HG03558 (cell line): Measurements from ENCODE around the gene CDK14.

Source experiments
- ATAC-seq: cut with Tn5 transposase; IDR thresholded peaks from one replicate; pipeline ENCODE4 v1.9.1; 2021; ENCODE audit warnings: moderate number of reproducible peaks; ENCODE audit not compliant: unreplicated experiment; ENCODE audit errors: extremely low read depth

Gene CDK14

DNA sequence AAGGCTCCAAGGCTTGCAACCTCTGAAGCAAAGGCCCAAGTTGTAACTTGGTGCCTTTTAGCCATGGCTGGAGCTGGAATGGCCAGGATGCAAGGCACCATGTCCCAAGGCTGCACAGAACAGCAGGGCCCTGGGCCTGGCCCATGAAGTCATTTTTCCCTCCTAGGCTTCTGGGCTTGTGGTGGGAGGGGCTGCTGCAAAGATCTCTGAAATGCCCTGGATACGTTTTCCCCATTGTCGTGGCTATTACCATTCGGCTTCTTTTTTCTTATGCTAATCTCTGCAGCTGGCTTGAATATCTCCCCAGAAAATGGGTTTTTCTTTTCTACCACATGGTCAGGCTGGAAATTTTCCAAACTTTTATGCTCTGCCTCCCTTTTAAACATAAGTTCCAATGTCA lies 234.2 kb downstream of the CDK14 start:
- ATAC-seq: no peak

- no peak for ATAC-seq
Observed at GRCh38 chr7:90832726-90833125, 236.6 kb downstream of the CDK14 start.

GRCh38 chr7:90833443-90833842 lies 237.3 kb downstream of the CDK14 start:
- no peak for ATAC-seq

GRCh38 chr7:90834771-90835170 lies 238.7 kb downstream of the CDK14 start:
- ATAC-seq: no peak

DNA sequence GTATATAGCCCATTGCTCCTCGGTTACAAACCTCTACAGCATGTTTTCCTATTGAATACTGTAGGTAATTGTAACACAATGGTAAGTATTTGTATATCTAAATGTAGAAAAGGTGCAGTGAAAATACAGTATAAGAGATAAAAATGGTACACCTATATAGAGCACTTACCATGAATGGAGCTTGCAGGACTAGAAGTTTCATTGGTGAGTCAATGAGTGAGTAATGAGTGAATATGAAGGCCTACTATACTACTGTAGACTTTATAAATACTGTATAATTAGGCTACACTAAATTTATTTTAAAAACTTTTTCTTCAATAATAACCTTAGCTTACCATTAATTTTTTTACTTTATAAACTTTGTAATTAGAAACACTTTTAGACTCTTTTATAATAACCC lies 239.7 kb downstream of the CDK14 start:
- no peak for ATAC-seq

DNA sequence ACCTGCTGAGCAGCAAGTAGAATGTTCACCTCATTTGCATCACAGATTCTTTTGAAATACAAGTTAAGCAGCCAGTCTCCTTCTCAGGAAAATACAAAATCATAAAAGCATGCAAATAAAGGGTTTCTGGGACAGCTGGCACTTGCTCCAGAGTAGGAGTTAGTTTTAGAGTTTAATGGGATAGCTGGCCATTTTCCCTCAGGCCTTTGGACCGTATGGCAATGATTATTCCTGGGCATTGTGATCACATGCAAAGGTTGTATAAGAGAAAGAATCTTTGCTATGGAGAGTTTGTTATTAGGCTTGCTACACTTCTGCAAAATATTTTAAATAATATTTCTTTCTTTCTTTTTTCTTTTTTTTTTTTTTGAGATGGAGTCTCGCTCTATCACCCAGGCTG lies 240.8 kb downstream of the CDK14 start:
- ATAC-seq: no peak

DNA sequence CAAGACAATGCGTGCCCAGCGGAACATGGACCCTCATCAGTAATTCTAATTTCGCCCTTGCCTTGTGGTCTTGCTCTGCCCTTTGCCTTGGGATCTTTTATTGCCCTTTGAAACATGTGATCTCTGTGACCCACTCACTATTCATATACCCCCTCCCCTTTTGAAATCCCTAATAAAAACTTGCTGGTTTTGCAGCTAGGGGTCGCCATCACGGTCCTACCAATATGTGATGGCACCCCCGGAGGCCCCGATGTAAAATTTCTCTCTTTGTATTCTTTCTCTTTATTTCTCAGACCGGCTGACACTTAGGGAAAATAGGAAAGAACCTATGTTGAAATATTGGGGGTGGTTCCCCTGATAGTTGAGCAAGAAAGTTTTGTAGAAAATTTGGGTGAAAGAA lies 242.7 kb downstream of the CDK14 start:
- no peak for ATAC-seq

DNA sequence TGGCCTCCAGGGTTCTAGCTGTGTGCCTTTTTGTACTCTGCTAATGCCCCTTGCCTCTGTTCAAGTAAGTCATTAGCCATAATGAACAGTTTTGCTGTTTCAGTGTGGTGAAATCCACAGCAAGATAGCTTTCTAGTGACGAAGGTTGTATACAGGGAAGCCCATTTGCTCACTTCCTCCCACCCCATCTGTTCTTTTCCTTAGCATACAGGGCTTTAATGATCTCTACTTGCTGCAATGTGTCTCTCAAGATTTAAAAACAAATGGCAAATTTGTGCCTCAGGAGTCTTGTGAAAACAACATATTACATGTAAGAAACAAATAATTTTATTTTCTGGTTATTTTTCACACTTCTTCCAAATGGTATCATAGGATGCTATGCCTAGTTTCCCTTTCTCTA lies 243.2 kb downstream of the CDK14 start:
- no peak for ATAC-seq

GRCh38 chr7:90839727-90840291 lies 243.7 kb downstream of the CDK14 start:
- no peak for ATAC-seq

- no peak for ATAC-seq
Observed at GRCh38 chr7:90841759-90842429, 245.8 kb downstream of the CDK14 start.

DNA sequence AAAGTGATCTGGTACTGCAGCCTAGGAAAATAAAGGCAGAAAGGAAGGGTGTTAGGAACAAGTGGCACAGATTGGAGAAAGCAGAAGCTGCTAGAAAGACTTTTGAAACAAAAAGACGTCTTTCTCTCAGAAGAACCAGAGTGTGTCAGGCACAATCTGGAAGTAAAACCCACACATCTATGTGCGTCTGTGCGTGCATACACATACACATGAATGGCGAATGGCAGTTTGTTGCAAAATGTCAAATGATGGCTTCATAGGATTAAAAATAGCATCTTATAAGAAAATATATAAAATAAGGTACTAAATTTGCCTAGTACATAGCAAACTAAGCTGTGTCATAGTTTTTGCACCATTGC lies 246.3 kb downstream of the CDK14 start:
- no peak for ATAC-seq

GRCh38 chr7:90843472-90843871 lies 247.4 kb downstream of the CDK14 start:
- ATAC-seq: no peak

GRCh38 chr7:90844421-90844820 lies 248.3 kb downstream of the CDK14 start:
- no peak for ATAC-seq

DNA sequence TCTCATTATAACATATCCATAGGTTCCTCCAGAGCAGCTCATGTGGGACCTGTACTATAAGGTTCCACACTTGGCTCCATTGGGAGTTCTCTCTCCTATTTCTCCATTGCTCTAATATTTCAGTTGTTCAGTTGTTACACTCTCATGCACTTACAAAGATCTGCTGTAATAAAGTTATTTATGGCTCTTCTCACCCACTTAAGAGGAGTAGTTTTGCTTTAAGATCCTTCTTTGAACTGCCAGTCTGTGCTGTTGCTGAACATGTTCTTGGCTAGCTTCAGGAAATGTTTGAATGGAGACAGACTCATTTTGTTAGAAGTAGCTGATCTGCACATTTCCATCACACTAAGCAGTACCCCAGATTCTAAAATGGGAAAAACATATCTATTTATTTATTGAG lies 250.1 kb downstream of the CDK14 start:
- no peak for ATAC-seq

DNA sequence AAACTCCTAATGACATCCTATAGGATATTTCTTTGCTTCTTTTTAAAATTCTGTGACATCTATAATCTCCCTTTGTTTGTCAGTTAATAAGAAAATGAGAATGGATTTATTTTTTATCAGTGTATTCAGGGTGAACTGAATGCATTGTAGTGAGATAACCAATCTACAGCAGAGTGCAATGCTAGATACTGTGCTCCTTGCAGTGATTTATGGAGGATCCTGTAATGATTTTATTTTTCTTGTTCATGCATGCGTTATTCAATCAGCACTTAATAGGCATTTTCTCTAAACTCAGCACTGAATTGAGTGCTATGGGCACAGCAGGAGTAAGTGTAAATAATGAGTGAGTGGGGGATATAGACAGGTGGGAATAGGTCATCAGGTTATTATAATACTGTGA lies 253.9 kb downstream of the CDK14 start:
- ATAC-seq: no peak

DNA sequence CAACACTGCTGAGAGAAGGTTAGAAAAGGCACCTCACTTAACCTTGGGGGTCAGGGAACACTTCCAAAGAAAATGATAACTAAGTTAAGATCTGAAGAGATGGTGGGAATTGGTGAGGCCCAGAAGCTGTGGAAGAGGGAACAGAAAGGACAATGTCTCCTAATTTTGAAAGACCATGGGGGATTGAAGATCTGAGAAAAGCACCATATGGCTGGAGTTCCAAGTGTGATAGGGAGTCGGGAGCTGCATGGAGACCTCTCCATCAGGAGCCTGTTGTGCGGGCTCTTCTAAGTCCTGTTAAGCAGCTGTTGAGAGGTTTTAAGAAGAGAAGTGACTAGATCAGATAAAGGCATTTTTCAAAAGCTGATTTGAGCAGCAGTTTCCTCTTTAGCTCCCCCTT lies 254.3 kb downstream of the CDK14 start:
- ATAC-seq: no peak

DNA sequence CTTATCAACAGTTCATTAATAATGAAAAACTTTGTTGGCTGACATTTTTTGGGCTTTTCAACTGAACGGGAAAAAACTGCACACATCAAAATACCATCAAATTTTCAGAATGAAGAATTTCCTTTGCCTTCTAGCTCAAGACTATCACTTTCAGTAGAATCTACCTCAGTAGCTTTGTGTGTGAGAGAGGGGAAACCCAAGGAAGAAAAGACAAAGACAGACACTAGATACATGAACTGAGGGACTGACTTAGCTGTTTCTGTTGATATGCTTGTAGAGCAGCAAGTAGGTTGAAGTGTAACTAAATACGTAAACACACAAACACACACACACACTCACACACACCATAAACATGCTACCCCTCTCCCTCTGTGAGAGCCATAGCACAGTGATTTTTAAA lies 257.1 kb downstream of the CDK14 start:
- ATAC-seq: no peak

GRCh38 chr7:90856351-90857070 lies 260.4 kb downstream of the CDK14 start:
- no peak for ATAC-seq

DNA sequence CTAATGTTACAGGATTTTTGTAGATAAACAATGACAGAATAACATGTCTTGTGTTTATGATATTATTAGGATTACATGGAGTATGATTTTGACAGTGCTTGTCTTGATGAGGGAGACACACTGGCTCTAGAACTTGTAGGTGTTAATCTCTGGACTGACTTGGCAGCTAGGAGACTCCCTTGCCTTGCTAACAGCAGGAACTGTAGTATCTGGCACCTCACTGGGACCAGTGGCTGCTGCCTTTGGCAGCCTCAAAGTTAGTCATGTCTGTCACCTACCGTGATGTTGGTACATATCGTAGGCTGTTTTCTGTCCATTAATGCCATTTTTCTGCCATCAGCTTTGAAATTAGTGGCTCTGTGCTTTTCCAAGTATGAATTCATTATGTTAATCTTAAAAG lies 261.5 kb downstream of the CDK14 start:
- no peak for ATAC-seq

DNA sequence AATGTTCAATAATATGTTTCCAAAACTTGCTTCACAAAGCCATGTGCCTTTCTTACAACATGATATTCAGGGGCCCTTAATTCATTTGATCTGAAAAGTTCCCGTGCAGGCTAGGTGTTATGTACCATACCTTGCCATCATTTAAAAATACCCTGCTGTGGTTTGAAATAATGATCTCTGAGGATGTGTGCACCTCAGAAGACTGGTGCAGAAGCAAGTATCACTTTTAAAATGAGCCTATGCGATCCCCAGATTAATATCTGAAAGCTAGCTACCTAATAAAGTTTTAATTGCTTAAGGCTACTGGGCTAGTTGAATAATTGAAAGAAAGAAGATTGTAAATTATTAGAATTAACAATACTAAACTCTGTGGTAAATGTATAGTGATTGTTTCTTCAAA lies 262.4 kb downstream of the CDK14 start:
- no peak for ATAC-seq

- ATAC-seq: no peak
Observed at GRCh38 chr7:90859521-90859920, 263.4 kb downstream of the CDK14 start.

DNA sequence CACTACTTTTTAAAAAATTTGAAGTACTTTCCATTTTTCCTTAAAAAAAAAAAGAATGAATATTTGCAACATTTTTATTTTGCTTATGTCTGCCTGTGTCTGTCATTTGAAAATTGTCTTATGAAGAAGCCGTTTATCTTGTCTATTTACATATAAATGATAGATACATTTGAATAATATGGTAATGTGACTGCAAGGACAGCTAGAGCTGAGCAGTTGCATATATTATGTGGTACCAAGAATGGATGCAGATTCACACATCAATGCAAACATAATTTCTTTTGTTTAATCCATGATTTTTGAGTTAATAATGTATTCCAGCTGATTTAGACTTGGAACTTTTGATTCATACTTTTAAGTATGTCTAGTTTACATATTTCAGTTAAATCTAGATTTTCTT lies 268.0 kb downstream of the CDK14 start:
- no peak for ATAC-seq
